Esophagus muscularis mucosa (tissue), 3 donors: Measurements from ENCODE around the gene ANKRD9.

Experiments
- POLR2A ChIP-seq: fragments of 450-650 bp; IDR thresholded peaks from one replicate; pipeline ENCODE4 v1.6.1; 2017; ENCODE audit warnings: antibody characterized with exemption, moderate library complexity, mild to moderate bottlenecking, low read depth
- POLR2AphosphoS5 ChIP-seq, 2 donors: sonication (generic); formaldehyde crosslinking; IDR thresholded peaks; one replicate each; pipeline ENCODE4 v1.6.1; 2017; ENCODE audit warnings: antibody characterized with exemption in 2 of 2
- TF ChIP-seq, protein P1 (sequence below), 3 experiments: fragments of 200-600 bp in 2 of 3; fragments of 450-650 bp in 1 of 3; sonication (generic) in 2 of 3; IDR thresholded peaks; one replicate each; pipeline ENCODE4 v1.5.1; 2017 to 2019; ENCODE audit warnings: antibody characterized with exemption in 3 of 3, mild to moderate bottlenecking in 2 of 3, moderate library complexity in 1 of 3

- TF ChIP-seq, protein P1, sequence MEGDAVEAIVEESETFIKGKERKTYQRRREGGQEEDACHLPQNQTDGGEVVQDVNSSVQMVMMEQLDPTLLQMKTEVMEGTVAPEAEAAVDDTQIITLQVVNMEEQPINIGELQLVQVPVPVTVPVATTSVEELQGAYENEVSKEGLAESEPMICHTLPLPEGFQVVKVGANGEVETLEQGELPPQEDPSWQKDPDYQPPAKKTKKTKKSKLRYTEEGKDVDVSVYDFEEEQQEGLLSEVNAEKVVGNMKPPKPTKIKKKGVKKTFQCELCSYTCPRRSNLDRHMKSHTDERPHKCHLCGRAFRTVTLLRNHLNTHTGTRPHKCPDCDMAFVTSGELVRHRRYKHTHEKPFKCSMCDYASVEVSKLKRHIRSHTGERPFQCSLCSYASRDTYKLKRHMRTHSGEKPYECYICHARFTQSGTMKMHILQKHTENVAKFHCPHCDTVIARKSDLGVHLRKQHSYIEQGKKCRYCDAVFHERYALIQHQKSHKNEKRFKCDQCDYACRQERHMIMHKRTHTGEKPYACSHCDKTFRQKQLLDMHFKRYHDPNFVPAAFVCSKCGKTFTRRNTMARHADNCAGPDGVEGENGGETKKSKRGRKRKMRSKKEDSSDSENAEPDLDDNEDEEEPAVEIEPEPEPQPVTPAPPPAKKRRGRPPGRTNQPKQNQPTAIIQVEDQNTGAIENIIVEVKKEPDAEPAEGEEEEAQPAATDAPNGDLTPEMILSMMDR (IDR thresholded peaks at IDR 0.05) = no peak
- TF ChIP-seq POLR2AphosphoS5 (IDR thresholded peaks at IDR 0.05) (no peak), POLR2A (no peak)
Measured at GRCh38 chr14:102503641-102504327, 5.8 kb downstream of the ANKRD9 start.
